GM19035 (cell line): Measurements from ENCODE around the gene SMIM22.
A peak's percentile ranks its signal among the peaks of the same experiment; 100 is the strongest.
"Not testable (repeated sequence)": the region's sequence is repeated elsewhere in the genome, so short reads cannot be mapped to it uniquely, and the experiment has no call there.

Experiments
- ATAC-seq: cut with Tn5 transposase; IDR thresholded peaks from one replicate; pipeline ENCODE4 v1.9.1; 2021; ENCODE audit not compliant: unreplicated experiment

Gene SMIM22

GRCh38 chr16:4768549-4769305, 26.4 kb upstream of the SMIM22 start:
- peak; percentile 57 for ATAC-seq

DNA sequence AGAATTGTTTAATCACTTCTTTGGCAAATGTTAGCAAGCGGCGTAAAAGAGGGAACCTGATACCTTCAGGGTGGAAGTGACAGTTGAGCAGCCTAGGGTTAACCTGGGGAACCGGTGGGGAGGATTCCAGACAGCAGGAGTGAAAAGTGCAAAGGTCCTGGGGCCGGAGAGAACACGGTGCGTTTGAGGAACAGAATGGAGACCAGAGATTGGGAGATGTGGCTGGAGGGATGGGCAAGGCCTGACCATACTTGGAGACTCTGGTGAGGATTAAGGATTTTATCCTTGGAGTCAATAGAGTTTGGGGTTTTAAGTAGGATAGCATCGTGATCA, 25.9 kb upstream of the SMIM22 start:
- no peak for ATAC-seq

DNA sequence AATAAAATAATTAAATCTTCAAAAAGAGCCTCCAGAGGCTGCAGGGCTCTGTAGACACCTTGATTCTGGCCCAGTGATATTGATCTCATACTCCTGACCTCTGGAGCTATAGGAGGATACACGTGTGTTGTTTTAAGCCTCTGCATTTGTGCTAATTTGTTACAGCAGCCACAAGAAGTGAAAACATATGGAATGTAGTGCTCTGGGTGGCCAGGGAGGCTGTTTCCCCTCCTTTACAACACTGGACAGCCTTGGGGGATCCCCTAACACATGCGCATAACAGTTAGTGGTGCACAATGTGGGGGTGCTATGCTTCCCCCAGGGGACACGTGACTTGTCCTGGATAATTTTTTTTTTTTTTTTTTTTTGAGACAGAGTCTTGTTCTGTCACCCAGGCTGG, 23.5 kb upstream of the SMIM22 start:
- no peak for ATAC-seq

DNA sequence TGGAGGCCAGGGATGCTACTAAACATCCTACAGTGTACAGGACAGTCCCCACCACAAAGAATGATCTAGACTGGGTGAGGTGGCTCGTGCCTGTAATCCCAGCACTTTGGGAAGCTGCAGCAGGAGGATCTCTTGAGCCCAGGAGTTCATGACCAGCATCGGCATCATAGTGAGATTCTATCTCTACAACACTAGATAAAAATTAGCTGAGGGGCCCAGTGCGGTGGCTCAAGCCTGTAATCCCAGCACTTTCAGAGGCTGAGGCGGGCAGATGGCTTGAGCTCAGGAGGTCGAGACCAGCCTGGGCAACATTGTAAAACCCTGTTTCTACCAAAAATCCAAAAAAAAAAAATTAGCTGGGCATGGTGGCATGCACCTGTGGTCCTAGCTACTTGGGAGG, 22.8 kb upstream of the SMIM22 start:
- no peak for ATAC-seq

- no peak for ATAC-seq
Measured at GRCh38 chr16:4775005-4775404, 20.2 kb upstream of the SMIM22 start.

DNA sequence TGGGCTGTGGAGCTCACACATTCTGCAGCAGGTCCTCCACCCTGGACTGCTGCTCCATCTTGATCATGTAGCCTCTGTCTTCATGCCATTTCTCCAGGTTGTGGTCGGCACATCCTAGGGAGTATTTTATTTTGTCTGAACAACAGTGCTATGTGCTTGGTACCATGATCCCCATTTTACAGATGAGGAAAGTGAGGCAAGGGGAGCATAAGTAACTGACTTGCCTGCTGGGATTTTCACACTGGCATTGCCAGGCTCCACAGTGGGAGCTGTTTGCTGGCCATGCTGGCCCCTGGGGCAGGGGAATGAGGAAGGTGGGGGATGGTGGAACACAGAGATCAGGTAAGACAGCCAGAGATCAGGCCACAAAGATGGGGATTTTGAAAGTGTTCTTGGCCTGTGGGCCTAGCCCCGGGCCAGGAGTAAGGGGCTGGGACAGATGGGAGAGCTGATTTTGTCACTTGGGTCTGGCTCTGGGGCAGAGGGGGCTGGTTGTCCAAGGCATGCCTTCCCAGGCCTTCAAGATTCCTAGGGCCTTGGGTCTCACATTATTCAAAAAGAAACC, 18.9 kb upstream of the SMIM22 start:
- ATAC-seq, result no peak

GRCh38 chr16:4777339-4778049, 17.7 kb upstream of the SMIM22 start:
- no peak for ATAC-seq

DNA sequence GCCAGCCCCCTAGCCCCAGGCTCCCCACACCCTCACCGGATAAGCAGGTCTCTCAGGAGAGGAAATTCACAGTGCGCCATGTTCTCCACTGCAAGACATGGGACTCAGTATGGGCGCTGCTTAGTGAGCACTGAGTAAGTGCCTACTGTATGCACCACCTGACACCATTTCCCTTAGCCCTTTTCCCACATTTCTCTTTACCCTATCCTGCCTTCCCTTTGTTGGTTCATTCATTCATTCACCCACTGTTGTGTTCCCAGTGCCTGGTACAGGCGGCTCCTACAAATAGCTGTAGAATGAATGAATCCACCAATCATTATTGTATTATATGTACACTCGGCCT, 17.1 kb upstream of the SMIM22 start:
- no peak for ATAC-seq

GRCh38 chr16:4780235-4780634, 14.9 kb upstream of the SMIM22 start:
- ATAC-seq, result no peak

DNA sequence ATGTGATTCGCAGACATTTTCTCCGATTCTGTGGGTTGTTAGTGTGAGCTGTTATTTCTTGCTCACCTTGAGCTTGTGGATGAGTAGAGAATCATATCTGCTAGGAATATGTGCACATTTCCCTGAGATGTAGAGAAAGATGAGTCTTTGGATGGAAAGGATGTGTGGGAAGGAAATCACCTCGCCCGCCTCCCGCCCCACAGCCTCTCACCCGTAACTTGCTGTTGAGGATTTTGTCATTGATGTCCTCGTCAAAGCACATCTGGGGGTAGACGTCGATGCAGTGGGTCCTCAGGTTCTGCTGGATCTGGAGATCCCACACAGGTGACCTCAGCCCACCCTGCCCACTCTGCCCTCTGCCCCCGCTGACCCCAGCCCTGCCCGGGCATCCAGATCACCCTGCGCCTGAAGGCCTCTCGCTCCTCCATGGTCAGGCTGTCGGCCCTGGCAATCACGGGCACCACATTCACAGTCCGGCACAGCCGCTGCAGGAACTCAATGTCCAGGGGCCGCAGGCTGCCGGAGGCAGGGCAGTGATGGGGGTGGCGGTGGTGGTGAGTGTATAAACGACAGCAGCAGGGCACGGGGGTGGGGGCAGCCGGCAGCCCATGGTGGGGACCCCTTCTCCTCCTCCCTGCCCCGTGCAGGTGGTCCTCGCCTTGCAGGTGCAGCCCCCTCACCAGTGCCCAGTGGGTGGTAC, 11.8 kb upstream of the SMIM22 start:
- no peak for ATAC-seq

GRCh38 chr16:4783951-4784336, 11.2 kb upstream of the SMIM22 start:
- no peak for ATAC-seq

- ATAC-seq, result not testable (repeated sequence)
Measured at GRCh38 chr16:4784444-4784987, 10.7 kb upstream of the SMIM22 start.

DNA sequence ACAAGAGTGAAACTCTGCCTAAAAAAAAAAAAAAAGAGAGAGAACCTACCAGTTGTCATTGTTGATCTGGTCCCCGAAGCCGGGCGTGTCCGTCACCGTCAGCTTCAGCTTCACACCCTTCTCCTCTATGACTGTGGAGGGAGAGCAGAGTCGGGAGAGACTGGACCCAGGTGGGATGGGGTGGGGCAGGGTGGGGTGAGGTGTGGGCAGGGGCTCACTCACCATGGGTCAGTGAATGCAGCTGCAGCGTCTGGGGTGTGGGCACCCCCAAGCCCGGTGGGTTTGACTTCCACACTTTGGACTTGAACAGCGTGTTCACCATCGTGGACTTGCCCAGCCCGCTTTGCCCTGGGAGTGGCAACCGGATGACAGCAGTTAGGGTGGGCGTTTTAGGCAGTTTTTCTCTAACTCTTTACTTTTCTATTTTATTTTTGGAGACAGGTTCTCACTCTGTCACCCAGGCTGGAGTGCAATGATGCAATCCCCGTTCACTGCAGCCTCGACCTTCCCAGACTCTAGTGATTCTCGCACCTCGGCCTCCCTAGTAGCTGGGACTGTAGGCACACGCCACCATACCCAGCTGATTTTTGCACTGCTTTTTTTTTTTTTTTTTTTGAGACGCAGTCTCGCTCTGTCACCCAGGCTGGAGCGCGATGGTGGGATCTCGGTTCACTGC, 9.3 kb upstream of the SMIM22 start:
- ATAC-seq, result no peak

- no peak for ATAC-seq
Measured at GRCh38 chr16:4787068-4787467, 8.1 kb upstream of the SMIM22 start.

GRCh38 chr16:4787627-4788482, 7.3 kb upstream of the SMIM22 start, which contains the start of gene SEPTIN12:
Gene SEPTIN12, minus strand, starts transcription at chr16:4788345. Its CDS starts 700 bp downstream, at chr16:4787645.
- no peak for ATAC-seq

- ATAC-seq, result no peak
Measured at GRCh38 chr16:4788489-4788889, 6.7 kb upstream of the SMIM22 start.

- no peak for ATAC-seq
Measured at GRCh38 chr16:4788910-4789309, 6.3 kb upstream of the SMIM22 start.

DNA sequence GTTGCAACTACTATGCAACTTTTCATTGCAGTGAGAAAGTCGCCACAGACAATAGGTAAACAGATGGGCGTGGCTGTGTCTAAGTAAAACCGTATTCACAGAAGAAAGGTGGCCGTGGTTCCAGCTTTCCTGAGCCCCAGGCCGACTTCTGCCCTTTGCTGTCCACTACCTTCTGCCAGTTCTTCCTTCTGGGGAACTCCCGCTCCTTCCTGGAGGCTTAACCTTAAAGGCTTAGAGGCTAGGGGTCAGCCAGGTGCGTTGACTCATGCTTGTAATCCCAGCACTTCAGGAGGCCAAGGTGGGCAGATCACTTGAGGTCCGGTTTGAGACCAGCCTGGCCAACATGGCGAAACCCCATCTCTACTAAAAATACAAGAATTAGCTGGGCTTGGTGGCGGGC, 4.9 kb upstream of the SMIM22 start:
- ATAC-seq, result no peak

- no peak for ATAC-seq
Measured at GRCh38 chr16:4790871-4791270, 4.3 kb upstream of the SMIM22 start.

GRCh38 chr16:4792951-4793513, 2.1 kb upstream of the SMIM22 start:
- no peak for ATAC-seq
